ENCODE measurements around the gene MYOF. TPM values are rescaled to one million over a fixed set of nuclear protein-coding genes. Genes with fewer than 3 reads are reported as not detected.

Gene MYOF
- polyA plus RNA-seq, 1 donor (not counting 4 experiments of a cell fraction or from before 2014, with no cell fraction given) = 232 TPM

DNA sequence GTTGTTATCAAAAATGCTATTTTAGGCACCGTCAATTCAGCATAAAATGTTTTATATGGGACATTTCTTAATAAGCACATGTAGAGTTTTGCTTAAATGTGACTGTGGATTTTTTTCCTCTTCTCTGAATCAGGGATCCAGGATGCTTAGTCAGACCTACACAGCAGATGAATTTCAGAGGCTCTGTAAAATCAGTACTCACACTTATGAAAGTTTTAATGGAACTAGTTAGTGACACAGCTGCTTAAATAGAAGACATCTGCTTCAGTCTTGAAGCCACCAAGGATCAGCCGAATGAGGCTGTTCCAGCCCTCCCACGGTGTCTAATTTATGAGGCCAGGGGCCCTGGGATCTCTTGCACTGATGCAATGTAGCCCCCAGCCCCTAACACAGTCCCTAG lies 136.0 kb downstream of the MYOF start:
- Histone ChIP-seq H3K79me2 (ENCODE audit: control insufficient read depth, insufficient read depth, low read length) (no peaks in the 10 kb centered on the region), H3K4me3 (ENCODE audit: control insufficient read depth in 2 of 3, extremely low read depth in 1 of 3, insufficient read depth in 2 of 3, low read depth in 1 of 3, low read length in 3 of 3) (no peak overlapping the region), H3K27ac (ENCODE audit: control insufficient read depth, insufficient read depth, low read length) (no peak overlapping the region), H4K20me1 (ENCODE audit: control insufficient read depth, extremely low read depth, insufficient read depth, low read length) (no peaks in the 10 kb centered on the region), H3K4me2 (ENCODE audit: control insufficient read depth, extremely low read depth, insufficient read depth, low read depth, low read length) (no peak overlapping the region), H2AFZ (ENCODE audit: control insufficient read depth, low read length) (no peak overlapping the region), H3K4me1 (ENCODE audit: control insufficient read depth, extremely low read depth, insufficient read depth, low read length) (no peaks in the 10 kb centered on the region), H3K36me3 (ENCODE audit: control insufficient read depth in 2 of 2, extremely low read depth in 1 of 2, insufficient read depth in 2 of 2, low read length in 2 of 2) (peaks cover 71 to 83% of the 10 kb centered on the region in 2 experiments), H3K9ac (ENCODE audit: control insufficient read depth, extremely low read depth, insufficient read depth, low read length) (no peak overlapping the region), H3K27me3 (ENCODE audit: control insufficient read depth, extremely low read depth, insufficient read depth, low read length) (no peaks in the 10 kb centered on the region), H3K9me3 (ENCODE audit: control insufficient read depth, low read depth, low read length) (no peaks in the 10 kb centered on the region), H3K9me1 (ENCODE audit: control insufficient read depth, extremely low read depth, insufficient read depth, low read length) (no peaks in the 10 kb centered on the region)
- FAIRE-seq (no peak), DNase-seq (ENCODE audit: low read depth, low spot score) (no peak)
- TF ChIP-seq EZH2 (IDR thresholded peaks at IDR 0.05; ENCODE audit: low read length) = no peak
- TF ChIP-seq, protein P1, sequence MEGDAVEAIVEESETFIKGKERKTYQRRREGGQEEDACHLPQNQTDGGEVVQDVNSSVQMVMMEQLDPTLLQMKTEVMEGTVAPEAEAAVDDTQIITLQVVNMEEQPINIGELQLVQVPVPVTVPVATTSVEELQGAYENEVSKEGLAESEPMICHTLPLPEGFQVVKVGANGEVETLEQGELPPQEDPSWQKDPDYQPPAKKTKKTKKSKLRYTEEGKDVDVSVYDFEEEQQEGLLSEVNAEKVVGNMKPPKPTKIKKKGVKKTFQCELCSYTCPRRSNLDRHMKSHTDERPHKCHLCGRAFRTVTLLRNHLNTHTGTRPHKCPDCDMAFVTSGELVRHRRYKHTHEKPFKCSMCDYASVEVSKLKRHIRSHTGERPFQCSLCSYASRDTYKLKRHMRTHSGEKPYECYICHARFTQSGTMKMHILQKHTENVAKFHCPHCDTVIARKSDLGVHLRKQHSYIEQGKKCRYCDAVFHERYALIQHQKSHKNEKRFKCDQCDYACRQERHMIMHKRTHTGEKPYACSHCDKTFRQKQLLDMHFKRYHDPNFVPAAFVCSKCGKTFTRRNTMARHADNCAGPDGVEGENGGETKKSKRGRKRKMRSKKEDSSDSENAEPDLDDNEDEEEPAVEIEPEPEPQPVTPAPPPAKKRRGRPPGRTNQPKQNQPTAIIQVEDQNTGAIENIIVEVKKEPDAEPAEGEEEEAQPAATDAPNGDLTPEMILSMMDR (optimal IDR thresholded peaks at IDR 0.05 in 1 of 3, IDR thresholded peaks at IDR 0.05 in 1 of 3, conservative IDR thresholded peaks at IDR 0.05 in 1 of 3; ENCODE audit: extremely low read depth in 1 of 3, insufficient read depth in 2 of 3, low read length in 3 of 3) = no peak
- dilution Hi-C loops (cut with MboI; ENCODE audit: extremely low pct_ligation_motif_present, low sequenced_read_pairs) = no loop called here

GRCh38 chr10:93344691-93345090 lies 137.4 kb downstream of the MYOF start:
- FAIRE-seq = no peak
- H3K9ac ChIP-seq (ENCODE audit: control insufficient read depth, extremely low read depth, insufficient read depth, low read length) = no peak overlapping the region
- no peak for TF ChIP-seq EZH2 (IDR thresholded peaks at IDR 0.05; ENCODE audit: low read length)
- TF ChIP-seq, protein P1 (optimal IDR thresholded peaks at IDR 0.05 in 1 of 3, IDR thresholded peaks at IDR 0.05 in 1 of 3, conservative IDR thresholded peaks at IDR 0.05 in 1 of 3; ENCODE audit: extremely low read depth in 1 of 3, insufficient read depth in 2 of 3, low read length in 3 of 3) = no peak
- dilution Hi-C loops (cut with MboI; ENCODE audit: extremely low pct_ligation_motif_present, low sequenced_read_pairs) = no loop called here
- H3K27me3 ChIP-seq (ENCODE audit: control insufficient read depth, extremely low read depth, insufficient read depth, low read length) = no peaks in the 10 kb centered on the region
- H3K9me3 ChIP-seq (ENCODE audit: control insufficient read depth, low read depth, low read length) = no peaks in the 10 kb centered on the region
- H4K20me1 ChIP-seq (ENCODE audit: control insufficient read depth, extremely low read depth, insufficient read depth, low read length) = no peaks in the 10 kb centered on the region
- H3K27ac ChIP-seq (ENCODE audit: control insufficient read depth, insufficient read depth, low read length) = no peak overlapping the region
- no peak for DNase-seq (ENCODE audit: low read depth, low spot score)
- H3K79me2 ChIP-seq (ENCODE audit: control insufficient read depth, insufficient read depth, low read length) = no peaks in the 10 kb centered on the region
- no peak overlapping the region for H3K4me2 ChIP-seq (ENCODE audit: control insufficient read depth, extremely low read depth, insufficient read depth, low read depth, low read length)
- no peak overlapping the region for H2AFZ ChIP-seq (ENCODE audit: control insufficient read depth, low read length)
- H3K4me3 ChIP-seq (ENCODE audit: control insufficient read depth in 2 of 3, extremely low read depth in 1 of 3, insufficient read depth in 2 of 3, low read depth in 1 of 3, low read length in 3 of 3) = no peak overlapping the region
- no peaks in the 10 kb centered on the region for H3K9me1 ChIP-seq (ENCODE audit: control insufficient read depth, extremely low read depth, insufficient read depth, low read length)
- H3K36me3 ChIP-seq (ENCODE audit: control insufficient read depth in 2 of 2, extremely low read depth in 1 of 2, insufficient read depth in 2 of 2, low read length in 2 of 2) = peaks cover 68 to 73% of the 10 kb centered on the region in 2 experiments
- H3K4me1 ChIP-seq (ENCODE audit: control insufficient read depth, extremely low read depth, insufficient read depth, low read length) = no peaks in the 10 kb centered on the region
